Left lung (tissue), 10 donors: ENCODE results near the gene SRGN. TPM values are rescaled to one million over a fixed set of nuclear protein-coding genes. Genes with fewer than 3 reads are reported as not detected.
"Not testable (repeated sequence)": the region's sequence is repeated elsewhere in the genome, so short reads cannot be mapped to it uniquely, and the experiment has no call there.

Experiments
- ATAC-seq: fragments of 200-7000 bp; cut with Tn5 transposase; one replicate; pipeline ENCODE4 v1.9.1; 2020; ENCODE audit warnings: moderate library complexity
- DNase-seq, 4 donors: peaks; one replicate each; pipeline ENCODE4 v3.0.0-alpha.2; 2013 to 2020
- H3K27ac ChIP-seq, 2 donors: fragments of 200-600 bp; sonication (generic) in 1 of 2; one replicate each; pipeline versions ENCODE4 v1.5.0 to v1.8.0; 2020 to 2021
- H3K27me3 ChIP-seq, 2 donors: fragments of 200-600 bp; sonication (generic) in 1 of 2; one replicate each; pipeline versions ENCODE4 v1.5.0 to v1.8.0; 2020 to 2021
- H3K36me3 ChIP-seq, 2 donors: fragments of 200-600 bp; sonication (generic) in 1 of 2; one replicate each; pipeline versions ENCODE4 v1.5.0 to v1.8.0; 2020 to 2021
- H3K4me1 ChIP-seq, 2 donors: fragments of 200-600 bp; one replicate each; pipeline ENCODE4 v1.8.0; 2021
- H3K4me3 ChIP-seq, 2 donors: fragments of 200-600 bp; sonication (generic) in 1 of 2; one replicate each; pipeline versions ENCODE4 v1.5.0 to v1.8.0; 2020 to 2021; ENCODE audit warnings: mild to moderate bottlenecking in 1 of 2
- H3K9me3 ChIP-seq, 2 donors: fragments of 200-600 bp; sonication (generic) in 1 of 2; one replicate each; pipeline versions ENCODE4 v1.5.0 to v1.8.0; 2020 to 2021
- intact Hi-C, 2 donors: fragments of 100-400 bp; cut with DNase I; formaldehyde crosslinking; loops; one replicate each; pipeline versions ENCODE4 v1.11.2 to v1.14.2; 2022
- polyA plus RNA-seq, 6 donors: library from polyadenylated mRNA; unstranded; fragments of 120-200 nt; gene quantifications; one replicate each; pipeline ENCODE4 v1.2.1, GENCODE V29; 2013; ENCODE audit not compliant: insufficient read length in 6 of 6
- total RNA-seq, 2 donors: library from RNA; stranded (reverse); fragmentation: NEBNext Ultra II Directional; extraction: Animal tissue kit (Norgen Biotek cat#: 25700); gene quantifications; one replicate each; pipeline ENCODE4 v1.2.1, GENCODE V29; 2021
- TF ChIP-seq, protein P1 (sequence below), 2 donors: fragments of 200-600 bp; sonication (generic) in 1 of 2; IDR thresholded peaks; one replicate each; pipeline versions ENCODE4 v1.5.0 to v1.8.0; 2021; ENCODE audit warnings: antibody characterized with exemption in 2 of 2
- donor health status: DM: no; HTN: yes; CAD: no.
- donor health status: DM: no; HTN: no; CAD: no.

Gene SRGN
- total and polyA plus RNA-seq, 8 donors: 25.7 to 533 (median 36.1) TPM

DNA sequence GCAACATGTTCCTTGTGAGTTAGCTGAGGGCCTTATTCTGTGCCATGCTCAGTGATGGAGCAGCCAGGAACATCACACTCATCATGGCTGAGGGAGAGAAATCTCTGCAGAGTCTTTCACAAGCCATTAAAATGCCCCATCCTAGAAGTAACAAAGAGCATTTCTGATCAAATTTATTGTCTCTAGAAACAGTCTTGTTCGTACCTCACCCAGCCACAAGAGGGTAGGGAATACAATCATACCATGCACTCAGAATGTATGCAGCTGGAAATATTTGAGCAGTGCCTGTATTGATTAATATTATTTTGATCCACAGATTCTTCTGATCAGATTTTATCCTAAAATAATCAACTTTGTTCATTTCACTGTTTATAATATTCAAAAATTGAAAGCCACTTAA is 53.4 kb downstream of the SRGN start:
- TF ChIP-seq, protein P1, sequence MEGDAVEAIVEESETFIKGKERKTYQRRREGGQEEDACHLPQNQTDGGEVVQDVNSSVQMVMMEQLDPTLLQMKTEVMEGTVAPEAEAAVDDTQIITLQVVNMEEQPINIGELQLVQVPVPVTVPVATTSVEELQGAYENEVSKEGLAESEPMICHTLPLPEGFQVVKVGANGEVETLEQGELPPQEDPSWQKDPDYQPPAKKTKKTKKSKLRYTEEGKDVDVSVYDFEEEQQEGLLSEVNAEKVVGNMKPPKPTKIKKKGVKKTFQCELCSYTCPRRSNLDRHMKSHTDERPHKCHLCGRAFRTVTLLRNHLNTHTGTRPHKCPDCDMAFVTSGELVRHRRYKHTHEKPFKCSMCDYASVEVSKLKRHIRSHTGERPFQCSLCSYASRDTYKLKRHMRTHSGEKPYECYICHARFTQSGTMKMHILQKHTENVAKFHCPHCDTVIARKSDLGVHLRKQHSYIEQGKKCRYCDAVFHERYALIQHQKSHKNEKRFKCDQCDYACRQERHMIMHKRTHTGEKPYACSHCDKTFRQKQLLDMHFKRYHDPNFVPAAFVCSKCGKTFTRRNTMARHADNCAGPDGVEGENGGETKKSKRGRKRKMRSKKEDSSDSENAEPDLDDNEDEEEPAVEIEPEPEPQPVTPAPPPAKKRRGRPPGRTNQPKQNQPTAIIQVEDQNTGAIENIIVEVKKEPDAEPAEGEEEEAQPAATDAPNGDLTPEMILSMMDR (IDR thresholded peaks at IDR 0.05): no peak
- Histone ChIP-seq H3K4me1 (peaks cover 0 to 11% of the 10 kb centered on the region in 2 donors), H3K27ac (no peak overlapping the region), H3K4me3 (no peak overlapping the region), H3K36me3 (peaks cover 0 to 22% of the 10 kb centered on the region in 2 donors), H3K9me3 (no peaks in the 10 kb centered on the region), H3K27me3 (no peaks in the 10 kb centered on the region)
- intact Hi-C loops: no loop called here
- ATAC-seq (no peak), DNase-seq (no peak)

GRCh38 chr10:69142074-69142473 is 54.2 kb downstream of the SRGN start:
- Histone ChIP-seq H3K4me1 (peaks cover 0 to 18% of the 10 kb centered on the region in 2 donors), H3K36me3 (peaks cover 0 to 14% of the 10 kb centered on the region in 2 donors)
- intact Hi-C loops, H3K27ac ChIP-seq, H3K27me3 ChIP-seq, ATAC-seq, H3K9me3 ChIP-seq, DNase-seq, H3K4me3 ChIP-seq: not testable (repeated sequence)

- no peak overlapping the region for H3K27ac ChIP-seq
- no peak for ATAC-seq
- TF ChIP-seq, protein P1 (IDR thresholded peaks at IDR 0.05): no peak
- H3K4me3 ChIP-seq: no peak overlapping the region
- peaks cover 0 to 26% of the 10 kb centered on the region in 2 donors for H3K4me1 ChIP-seq
- no peak for DNase-seq
- H3K9me3 ChIP-seq: no peaks in the 10 kb centered on the region
- intact Hi-C loops: no loop called here
- peaks cover 0 to 9% of the 10 kb centered on the region in 2 donors for H3K36me3 ChIP-seq
- no peaks in the 10 kb centered on the region for H3K27me3 ChIP-seq
These were observed 55.1 kb downstream of the SRGN start for GRCh38 chr10:69142983-69143382.

DNA sequence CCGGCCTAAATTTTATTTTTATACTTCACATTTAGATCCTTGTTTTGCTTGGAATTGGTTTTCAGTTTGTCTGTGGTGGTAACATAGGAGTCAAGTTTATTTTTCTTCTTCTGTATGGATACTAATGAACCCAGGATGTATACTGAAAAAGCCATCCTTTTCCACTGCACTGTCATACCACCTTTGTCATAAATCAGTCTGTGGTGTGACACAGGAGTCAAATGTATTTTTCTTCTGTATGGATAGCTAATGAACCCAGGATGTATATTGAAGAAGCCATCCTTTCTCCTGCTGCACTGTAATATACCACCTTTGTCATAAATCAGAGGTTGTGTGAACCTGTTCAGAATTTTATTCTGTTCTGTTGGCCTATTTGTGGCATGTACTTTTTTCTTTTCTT is 57.4 kb downstream of the SRGN start:
- no peaks in the 10 kb centered on the region for H3K27me3 ChIP-seq
- H3K9me3 ChIP-seq: no peaks in the 10 kb centered on the region
- H3K36me3 ChIP-seq: peaks cover 0 to 9% of the 10 kb centered on the region in 2 donors
- peaks cover 0 to 21% of the 10 kb centered on the region in 2 donors for H3K4me1 ChIP-seq
- H3K27ac ChIP-seq: no peak overlapping the region
- TF ChIP-seq, protein P1 (IDR thresholded peaks at IDR 0.05): no peak
- H3K4me3 ChIP-seq: no peak overlapping the region
- DNase-seq (no peak), ATAC-seq (no peak)
- intact Hi-C loops: no loop called here

DNA sequence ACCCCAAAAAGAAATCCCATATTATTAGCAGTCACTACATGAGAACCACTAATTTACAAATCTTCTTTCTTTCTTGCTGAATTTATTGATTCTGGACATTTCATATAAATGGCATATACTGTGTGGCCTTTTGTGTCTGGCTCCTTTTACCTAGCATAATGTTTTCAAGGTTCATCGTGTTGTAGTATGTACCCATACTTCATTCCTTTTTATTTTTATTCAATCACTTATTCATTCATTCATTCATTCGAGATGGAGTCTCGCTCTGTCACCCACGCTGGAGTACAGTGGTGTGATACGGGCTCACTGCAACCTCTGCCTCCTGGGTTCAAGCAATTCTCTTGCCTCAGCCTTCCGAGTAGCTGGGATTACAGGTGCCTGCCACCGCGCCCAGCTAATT is 58.0 kb downstream of the SRGN start:
- intact Hi-C loops: no loop called here
- peaks cover 0 to 21% of the 10 kb centered on the region in 2 donors for H3K4me1 ChIP-seq
- H3K4me3 ChIP-seq: no peak overlapping the region
- ATAC-seq (no peak), DNase-seq (no peak)
- H3K9me3 ChIP-seq: no peaks in the 10 kb centered on the region
- H3K36me3 ChIP-seq: peaks cover 0 to 9% of the 10 kb centered on the region in 2 donors
- no peaks in the 10 kb centered on the region for H3K27me3 ChIP-seq
- TF ChIP-seq, protein P1 (IDR thresholded peaks at IDR 0.05): no peak
- H3K27ac ChIP-seq: no peak overlapping the region

DNA sequence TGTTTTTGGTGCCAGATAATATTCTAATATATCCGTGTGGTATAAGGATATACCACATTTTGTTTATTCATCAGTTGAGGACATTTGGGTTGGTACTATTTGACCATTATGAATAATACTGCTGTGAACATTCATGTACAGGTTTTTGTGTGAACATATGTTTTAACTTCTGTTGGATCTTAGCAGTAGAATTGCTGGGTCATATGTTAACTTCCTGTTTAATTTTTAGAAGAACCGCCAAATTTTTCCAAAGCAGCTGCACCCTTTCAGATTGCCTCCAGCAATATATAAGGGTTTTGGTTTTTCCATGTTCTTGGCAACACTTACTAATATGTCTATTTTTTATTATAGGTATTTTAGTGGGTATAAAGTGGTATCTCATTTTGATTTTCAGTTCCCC is 58.9 kb downstream of the SRGN start:
- Histone ChIP-seq H3K27me3 (no peaks in the 10 kb centered on the region), H3K9me3 (no peaks in the 10 kb centered on the region), H3K4me1 (peaks cover 0 to 21% of the 10 kb centered on the region in 2 donors), H3K4me3 (no peak overlapping the region), H3K36me3 (peaks cover 0 to 7% of the 10 kb centered on the region in 2 donors), H3K27ac (no peak overlapping the region)
- TF ChIP-seq, protein P1 (IDR thresholded peaks at IDR 0.05): no peak
- no peak for DNase-seq
- intact Hi-C loops: no loop called here
- ATAC-seq: no peak
